HG03280 (cell line): ENCODE measurements around the gene DOCK10.

Experiments
- ATAC-seq: cut with Tn5 transposase; IDR thresholded peaks from one replicate; pipeline ENCODE4 v1.9.1; 2021; ENCODE audit warnings: mild to moderate bottlenecking, moderate library complexity; ENCODE audit not compliant: unreplicated experiment

Gene DOCK10

GRCh38 chr2:224846161-224846560, 196.1 kb downstream of the DOCK10 start:
- no peak for ATAC-seq

- ATAC-seq: no peak
Measured at GRCh38 chr2:224843141-224843540, 199.1 kb downstream of the DOCK10 start.

- ATAC-seq: no peak
Measured at GRCh38 chr2:224841910-224842309, 200.4 kb downstream of the DOCK10 start.

- no peak for ATAC-seq
Measured at GRCh38 chr2:224838335-224838734, 203.9 kb downstream of the DOCK10 start.

GRCh38 chr2:224837558-224837957, 204.7 kb downstream of the DOCK10 start:
- ATAC-seq: no peak

- no peak for ATAC-seq
Measured at GRCh38 chr2:224837066-224837465, 205.2 kb downstream of the DOCK10 start.

- ATAC-seq: no peak
Measured at GRCh38 chr2:224836263-224836662, 206.0 kb downstream of the DOCK10 start.

- no peak for ATAC-seq
Measured at GRCh38 chr2:224835405-224835804, 206.9 kb downstream of the DOCK10 start.

GRCh38 chr2:224833986-224834385, 208.3 kb downstream of the DOCK10 start:
- no peak for ATAC-seq

GRCh38 chr2:224832207-224832606, 210.1 kb downstream of the DOCK10 start:
- no peak for ATAC-seq

GRCh38 chr2:224831530-224831929, 210.7 kb downstream of the DOCK10 start:
- no peak for ATAC-seq

GRCh38 chr2:224820283-224820991, 221.8 kb downstream of the DOCK10 start:
- ATAC-seq: no peak

GRCh38 chr2:224819075-224819474, 223.2 kb downstream of the DOCK10 start:
- no peak for ATAC-seq

GRCh38 chr2:224817676-224818075, 224.6 kb downstream of the DOCK10 start:
- ATAC-seq: no peak

- no peak for ATAC-seq
Measured at GRCh38 chr2:224816816-224817215, 225.5 kb downstream of the DOCK10 start.

- no peak for ATAC-seq
Measured at GRCh38 chr2:224813578-224813977, 228.7 kb downstream of the DOCK10 start.

- ATAC-seq: no peak
Measured at GRCh38 chr2:224807153-224807964, 234.9 kb downstream of the DOCK10 start.

- ATAC-seq: no peak
Measured at GRCh38 chr2:224803930-224804329, 238.3 kb downstream of the DOCK10 start.

- no peak for ATAC-seq
Measured at GRCh38 chr2:224802407-224802806, 239.9 kb downstream of the DOCK10 start.

GRCh38 chr2:224801360-224801759, 240.9 kb downstream of the DOCK10 start:
- ATAC-seq: no peak

GRCh38 chr2:224799691-224800090, 242.6 kb downstream of the DOCK10 start:
- no peak for ATAC-seq

- no peak for ATAC-seq
Measured at GRCh38 chr2:224798180-224798579, 244.1 kb downstream of the DOCK10 start.
